Stimulated activated CD8-positive, alpha-beta memory T cell treated with anti-CD3 and anti-CD28 coated beads, Interleukin-4, amount 100 ng/mL, for 48 hours (primary cell): ENCODE measurements around the gene ZNF224.
A peak's percentile ranks its signal among the peaks of the same experiment; 100 is the strongest.

Experiments
- DNase-seq: peaks from one replicate; pipeline ENCODE4 v3.0.0-alpha.2; 2020

The ZNF224 gene

DNA sequence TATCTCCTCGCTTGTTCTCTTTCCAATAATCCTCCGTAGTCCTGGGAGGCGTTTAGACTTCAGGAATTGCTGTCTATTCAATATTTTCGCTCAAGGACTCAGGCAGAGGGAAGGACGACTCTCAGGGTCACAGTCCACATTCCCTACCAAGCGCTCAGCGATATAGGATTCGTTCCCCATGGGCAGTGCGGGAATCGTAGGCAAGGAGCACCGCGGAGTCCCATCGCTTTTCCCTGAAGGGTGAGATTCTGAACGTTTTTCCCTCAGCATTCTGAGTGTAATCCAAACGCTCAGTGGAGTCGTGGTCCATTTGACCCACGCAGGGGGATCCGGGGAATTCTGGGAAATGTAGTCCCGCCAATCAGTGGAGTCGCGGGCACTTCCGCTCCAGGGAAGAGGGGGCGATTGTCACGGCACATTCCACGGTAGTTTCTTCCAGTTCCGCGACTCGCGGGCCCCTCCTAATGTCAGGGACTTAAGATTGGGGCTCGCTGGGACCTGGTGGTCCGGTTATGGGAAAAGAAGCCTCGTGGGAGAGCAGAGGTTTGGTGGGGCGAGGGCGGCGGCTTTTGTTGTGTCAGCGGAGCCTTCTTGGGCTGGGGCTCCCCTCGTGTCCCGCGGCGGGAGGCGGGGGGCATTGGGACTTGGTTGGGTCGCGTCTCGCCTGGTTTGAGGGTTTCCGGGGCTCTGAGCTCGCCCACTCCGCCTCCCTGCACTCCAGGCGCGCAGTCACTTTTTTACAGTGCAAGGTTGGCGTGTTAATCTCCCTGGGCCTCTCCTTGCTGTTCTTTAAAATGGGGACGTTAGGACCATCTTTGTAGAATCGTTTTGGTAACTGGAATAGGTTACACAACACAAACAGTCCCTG, 47.3 kb downstream of the ZNF224 start, which contains the start of gene ZNF234:
ZNF234 (plus strand) TSS at position 364 of the 868 bp plus-strand sequence. CDS start 3,079 bp downstream, outside the sequence.
- DNase-seq: peak; percentile 78

DNA sequence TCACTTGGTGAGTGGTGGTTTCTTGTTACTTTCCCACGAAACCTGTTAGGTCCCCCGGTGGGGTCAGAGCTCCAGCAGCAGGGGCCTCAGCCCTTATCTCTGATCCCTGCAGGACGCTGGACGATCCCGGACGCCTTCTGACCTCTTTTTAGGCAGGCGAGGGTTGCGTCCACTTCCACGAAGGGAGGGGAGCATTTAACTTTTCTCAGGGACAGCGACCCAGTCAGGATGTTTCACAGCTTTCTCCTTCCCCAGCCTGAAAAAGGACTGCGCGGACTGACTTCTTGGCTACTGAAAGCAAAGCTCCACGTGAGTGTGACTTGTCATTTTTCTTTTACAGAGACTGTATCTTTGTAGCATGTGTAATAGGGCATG, 47.9 kb downstream of the ZNF224 start:
- peak; percentile 29 for DNase-seq

DNA sequence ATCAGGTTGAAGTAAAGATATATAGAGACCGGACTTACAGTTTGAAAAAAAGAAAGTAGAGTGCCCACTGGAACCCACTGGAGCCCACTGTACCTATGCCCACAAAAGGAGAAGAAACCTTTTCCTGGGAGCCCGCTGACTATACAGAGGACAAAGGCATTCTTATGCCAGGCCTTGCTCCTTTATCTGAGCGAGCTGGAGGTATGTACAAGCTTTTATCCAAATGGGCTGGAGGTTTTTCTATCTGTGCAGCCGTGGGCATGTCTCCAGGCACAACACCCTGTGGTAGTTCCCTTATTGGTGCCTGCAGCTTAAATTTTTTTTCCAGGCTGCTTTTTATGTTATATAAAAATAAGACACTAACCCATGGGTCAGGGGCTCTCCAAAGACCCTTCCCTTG, 55.6 kb downstream of the ZNF224 start:
- DNase-seq: no peak

DNA sequence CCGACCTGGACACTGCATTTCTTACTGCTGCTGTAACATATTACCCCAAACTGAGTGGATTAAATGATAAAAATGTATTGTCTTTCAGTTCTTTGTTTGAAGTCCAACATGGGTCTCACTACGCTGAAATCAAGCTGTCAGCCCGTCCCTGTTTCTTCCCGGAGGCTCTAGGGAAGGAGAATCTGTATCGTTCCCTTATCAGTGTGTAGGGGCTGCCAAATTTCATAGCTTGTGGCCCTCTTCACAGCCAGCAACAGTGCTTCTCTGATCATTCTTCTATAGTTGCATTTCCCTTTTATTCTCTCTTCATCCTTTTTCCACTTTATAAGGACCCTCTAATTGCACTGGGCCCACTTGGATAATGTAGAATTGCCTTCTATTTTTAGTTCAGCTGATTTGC, 57.3 kb downstream of the ZNF224 start:
- no peak for DNase-seq

DNA sequence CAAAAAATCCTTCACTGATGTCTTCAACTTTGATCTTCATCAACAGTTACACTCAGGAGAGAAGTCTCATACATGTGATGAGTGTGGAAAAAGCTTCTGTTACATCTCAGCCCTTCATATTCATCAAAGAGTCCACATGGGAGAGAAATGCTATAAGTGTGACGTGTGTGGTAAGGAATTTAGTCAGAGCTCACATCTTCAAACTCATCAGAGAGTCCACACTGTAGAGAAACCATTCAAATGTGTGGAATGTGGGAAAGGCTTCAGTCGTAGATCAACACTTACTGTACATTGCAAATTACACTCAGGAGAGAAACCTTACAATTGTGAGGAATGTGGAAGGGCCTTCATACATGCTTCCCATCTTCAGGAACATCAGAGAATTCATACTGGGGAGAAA, 62.3 kb downstream of the ZNF224 start:
- DNase-seq: no peak
